Upper lobe of left lung (tissue), 6 donors: ENCODE results near the gene ACAP2. TPM values are rescaled to one million over a fixed set of nuclear protein-coding genes. Genes with fewer than 3 reads are reported as not detected.

Experiments used
- ATAC-seq, 2 donors: fragments of 200-7000 bp; cut with Tn5 transposase; one replicate each; pipeline ENCODE4 v1.9.1; 2022; ENCODE audit warnings: mild to moderate bottlenecking in 2 of 2, moderate library complexity in 2 of 2; ENCODE audit not compliant: low FRiP score in 2 of 2
- DNase-seq, 2 donors: peaks; one replicate each; pipeline ENCODE4 v3.0.0-alpha.2; 2019 to 2020
- H3K27ac ChIP-seq, 4 donors: fragments of 200-600 bp; sonication (generic); one replicate each; pipeline ENCODE4 v1.5.1; 2016 to 2019
- H3K27me3 ChIP-seq, 4 donors: fragments of 200-600 bp; sonication (generic); one replicate each; pipeline ENCODE4 v1.5.1; 2017 to 2019
- H3K36me3 ChIP-seq, 4 donors: fragments of 200-600 bp; sonication (generic); one replicate each; pipeline ENCODE4 v1.5.1; 2016 to 2019
- H3K4me1 ChIP-seq, 4 donors: fragments of 200-600 bp; sonication (generic); one replicate each; pipeline ENCODE4 v1.5.1; 2018 to 2019
- H3K4me3 ChIP-seq, 4 donors: fragments of 200-600 bp; sonication (generic); one replicate each; pipeline ENCODE4 v1.5.1; 2017 to 2019; ENCODE audit warnings: mild to moderate bottlenecking in 2 of 4, moderate library complexity in 1 of 4
- H3K9me3 ChIP-seq, 4 donors: fragments of 200-600 bp; sonication (generic); one replicate each; pipeline ENCODE4 v1.5.1; 2018 to 2019
- CTCF ChIP-seq, 6 experiments: fragments of 450-650 bp in 4 of 6; fragments of 200-600 bp in 2 of 6; sonication (generic) in 2 of 6; IDR thresholded peaks; one replicate each; pipeline ENCODE4 v1.5.1; 2016 to 2019; ENCODE audit warnings: antibody characterized with exemption in 6 of 6
- EP300 ChIP-seq, 4 donors: sonication (generic); formaldehyde crosslinking; IDR thresholded peaks; one replicate each; pipeline ENCODE4 v1.5.1; 2017; ENCODE audit warnings: antibody characterized with exemption in 4 of 4, control low read depth in 2 of 4
- POLR2A ChIP-seq, 4 donors: fragments of 450-650 bp; IDR thresholded peaks; one replicate each; pipeline ENCODE4 v1.5.1; 2016 to 2017; ENCODE audit warnings: antibody characterized with exemption in 4 of 4, mild to moderate bottlenecking in 2 of 4
- POLR2AphosphoS5 ChIP-seq, 2 donors: sonication (generic); formaldehyde crosslinking; IDR thresholded peaks; one replicate each; pipeline ENCODE4 v1.5.1; 2017; ENCODE audit warnings: antibody characterized with exemption in 2 of 2
- WGBS, 2 donors: methylation state at CpG; one replicate each; pipeline ENCODE4 v1.1.5; 2017 to 2018; 5-methylcytosine and 5-hydroxymethylcytosine counted together
- total RNA-seq, 6 donors: library from RNA; depleted of rRNA in 4 of 6; stranded (reverse); fragments of >200 nt in 4 of 6; gene quantifications; one replicate each; pipeline versions ENCODE4 v1.1.0 to v1.2.1, GENCODE V29; 2016 to 2021
- donor health status: DM: no; HTN: no; CAD: no; lungs with moderate emphysema.
- donor health status: DM: no; HTN: yes; CAD: no; lungs with severe emphysema.

The ACAP2 gene
- total RNA-seq, 6 donors from 2014 or later: 30.6 to 75.2 (median 52.3) TPM

DNA sequence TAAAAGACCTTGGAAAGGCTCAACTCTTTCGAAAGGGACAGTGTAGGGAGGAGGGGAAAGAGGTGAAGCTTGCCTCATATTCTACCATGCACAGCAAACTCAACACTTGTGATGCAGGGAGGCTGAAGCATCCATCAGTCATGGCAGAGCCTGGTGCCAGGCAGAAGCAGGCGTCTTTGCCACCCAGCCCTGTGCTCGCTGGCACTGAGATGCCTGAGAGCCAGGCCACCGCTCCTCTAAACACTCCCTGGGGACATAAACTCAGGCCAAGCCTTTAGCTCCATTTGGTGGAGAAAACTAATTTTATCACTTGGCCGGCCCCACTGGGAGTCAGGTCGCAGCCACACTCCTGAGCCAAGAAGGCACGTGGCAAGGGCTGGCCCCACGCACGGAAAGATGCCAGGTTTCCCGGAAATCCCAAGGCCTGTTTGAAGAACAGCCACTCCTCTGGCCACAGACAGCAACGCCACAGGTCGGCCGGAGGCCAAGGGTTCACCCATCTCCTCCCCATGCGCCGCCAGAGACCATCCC is 202.6 kb downstream of the ACAP2 start:
- TF ChIP-seq POLR2A (IDR thresholded peaks at IDR 0.05): no peak
- TF ChIP-seq CTCF (IDR thresholded peaks at IDR 0.05): no peak
- no peak for TF ChIP-seq POLR2AphosphoS5 (IDR thresholded peaks at IDR 0.05)
- no peak for TF ChIP-seq EP300 (IDR thresholded peaks at IDR 0.05)
- Histone ChIP-seq H3K4me1 (peaks cover 19 to 27% (median 22%) of the 10 kb centered on the region in 4 donors), H3K9me3 (peaks cover 0 to 3% (median 0%) of the 10 kb centered on the region in 4 donors), H3K27ac (peak overlapping the region in 2 of 4 donors; percentile 14 to 81), H3K27me3 (no peaks in the 10 kb centered on the region), H3K4me3 (no peak overlapping the region), H3K36me3 (no peaks in the 10 kb centered on the region)
- WGBS, 2 donors: 76 to 83% methylated on average over 6 to 15 of the region's 15 CpGs
- ATAC-seq (no peak), DNase-seq (peak; percentile 19 to 73)

- Histone ChIP-seq H3K27ac (peak overlapping the region in 3 of 4 donors; percentile 69 to 81 (median 79)), H3K9me3 (peaks cover 0 to 3% (median 0%) of the 10 kb centered on the region in 4 donors), H3K4me1 (peaks cover 19 to 27% (median 22%) of the 10 kb centered on the region in 4 donors), H3K36me3 (no peaks in the 10 kb centered on the region), H3K4me3 (no peak overlapping the region), H3K27me3 (no peaks in the 10 kb centered on the region)
- TF ChIP-seq POLR2A (IDR thresholded peaks at IDR 0.05) (no peak), CTCF (IDR thresholded peaks at IDR 0.05) (no peak), POLR2AphosphoS5 (IDR thresholded peaks at IDR 0.05) (no peak), EP300 (IDR thresholded peaks at IDR 0.05) (no peak)
- DNase-seq (peak in 1 of 2 donors; percentile 3), ATAC-seq (no peak)
- WGBS, 2 donors: 74 to 90% methylated on average over 3 of the region's 3 CpGs
Observed at GRCh38 chr3:195239121-195239520, 203.7 kb downstream of the ACAP2 start.

DNA sequence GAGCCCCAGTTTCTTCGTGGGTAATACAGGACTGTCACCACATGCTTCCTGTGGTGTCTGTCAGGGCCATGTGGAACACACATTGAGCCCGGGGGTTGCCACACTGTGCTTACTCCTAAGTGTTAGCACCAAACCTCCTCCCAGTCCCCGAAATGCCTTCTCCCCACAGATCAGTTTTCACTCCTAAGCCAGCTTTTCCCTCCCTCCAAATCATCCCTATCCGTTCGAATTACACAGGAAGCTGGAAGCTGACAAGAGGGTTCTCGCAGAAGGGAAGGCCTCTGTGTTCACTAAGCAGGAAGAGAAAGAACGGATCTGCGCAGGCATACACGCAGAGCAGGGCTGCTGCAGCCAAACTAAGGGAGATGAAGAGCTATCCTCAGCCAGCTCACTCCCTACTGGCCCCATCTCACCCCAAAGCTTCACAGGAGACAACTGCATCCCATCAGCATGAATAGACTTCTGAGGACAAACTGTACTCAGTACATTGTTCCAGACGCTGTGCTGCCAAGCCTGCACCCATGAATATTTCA is 204.2 kb downstream of the ACAP2 start:
- peak in 1 of 2 donors; percentile 25 for DNase-seq

GRCh38 chr3:195238081-195238571 is 204.7 kb downstream of the ACAP2 start:
- no peaks in the 10 kb centered on the region for H3K36me3 ChIP-seq
- H3K27me3 ChIP-seq: no peaks in the 10 kb centered on the region
- H3K4me3 ChIP-seq: no peak overlapping the region
- ATAC-seq (no peak), DNase-seq (peak in 1 of 2 donors; percentile 11)
- peaks cover 19 to 27% (median 22%) of the 10 kb centered on the region in 4 donors for H3K4me1 ChIP-seq
- peak overlapping the region; percentile 63 to 81 (median 74) for H3K27ac ChIP-seq
- H3K9me3 ChIP-seq: peaks cover 0 to 3% (median 0%) of the 10 kb centered on the region in 4 donors
- 90 to 92% methylated on average over 12 of the region's 12 CpGs for WGBS, 2 donors
- no peak for TF ChIP-seq POLR2A (IDR thresholded peaks at IDR 0.05)
- TF ChIP-seq EP300 (IDR thresholded peaks at IDR 0.05): no peak
- no peak for TF ChIP-seq CTCF (IDR thresholded peaks at IDR 0.05)
- no peak for TF ChIP-seq POLR2AphosphoS5 (IDR thresholded peaks at IDR 0.05)

More for the DNA sequence above, 204.2 kb downstream of the ACAP2 start:
- no peaks in the 10 kb centered on the region for H3K36me3 ChIP-seq
- peak in 2 of 4 donors; percentile 53 to 55 for TF ChIP-seq EP300 (IDR thresholded peaks at IDR 0.05)
- TF ChIP-seq POLR2AphosphoS5 (IDR thresholded peaks at IDR 0.05): peak; percentile 22 to 59
- TF ChIP-seq CTCF (IDR thresholded peaks at IDR 0.05): no peak
- ATAC-seq: peak; percentile 56 to 76
- no peaks in the 10 kb centered on the region for H3K27me3 ChIP-seq
- peaks cover 0 to 3% (median 0%) of the 10 kb centered on the region in 4 donors for H3K9me3 ChIP-seq
- peaks cover 19 to 27% (median 22%) of the 10 kb centered on the region in 4 donors for H3K4me1 ChIP-seq
- WGBS, 2 donors: 56 to 60% methylated on average over 8 to 10 of the region's 10 CpGs
- H3K27ac ChIP-seq: peak overlapping the region; percentile 63 to 81 (median 74)
- no peak overlapping the region for H3K4me3 ChIP-seq
